ENCODE measurements around the gene STOML1.

The STOML1 gene

DNA sequence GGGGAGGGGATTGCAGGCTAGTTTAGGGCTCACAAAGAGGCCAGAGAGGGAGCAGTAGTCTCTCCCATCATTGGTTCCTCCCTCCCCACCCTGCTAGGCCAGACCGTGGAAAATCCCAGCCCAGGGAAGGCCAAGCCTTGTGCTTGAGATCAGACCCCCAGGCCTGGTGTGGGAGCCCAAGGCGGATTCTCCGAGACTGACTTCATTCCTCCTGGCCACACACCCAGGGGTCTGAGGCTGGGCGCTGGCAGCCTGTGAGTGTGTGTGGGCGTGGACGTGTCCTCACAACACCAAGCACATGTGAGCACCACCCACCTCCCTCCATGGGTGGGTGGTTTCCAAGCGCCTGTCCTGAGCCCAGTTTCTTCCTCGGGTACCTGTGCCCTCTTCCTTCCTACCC is 61.7 kb downstream of the STOML1 start:
- DNase-seq (ENCODE audit: low read depth in 2 of 2) = no peak

DNA sequence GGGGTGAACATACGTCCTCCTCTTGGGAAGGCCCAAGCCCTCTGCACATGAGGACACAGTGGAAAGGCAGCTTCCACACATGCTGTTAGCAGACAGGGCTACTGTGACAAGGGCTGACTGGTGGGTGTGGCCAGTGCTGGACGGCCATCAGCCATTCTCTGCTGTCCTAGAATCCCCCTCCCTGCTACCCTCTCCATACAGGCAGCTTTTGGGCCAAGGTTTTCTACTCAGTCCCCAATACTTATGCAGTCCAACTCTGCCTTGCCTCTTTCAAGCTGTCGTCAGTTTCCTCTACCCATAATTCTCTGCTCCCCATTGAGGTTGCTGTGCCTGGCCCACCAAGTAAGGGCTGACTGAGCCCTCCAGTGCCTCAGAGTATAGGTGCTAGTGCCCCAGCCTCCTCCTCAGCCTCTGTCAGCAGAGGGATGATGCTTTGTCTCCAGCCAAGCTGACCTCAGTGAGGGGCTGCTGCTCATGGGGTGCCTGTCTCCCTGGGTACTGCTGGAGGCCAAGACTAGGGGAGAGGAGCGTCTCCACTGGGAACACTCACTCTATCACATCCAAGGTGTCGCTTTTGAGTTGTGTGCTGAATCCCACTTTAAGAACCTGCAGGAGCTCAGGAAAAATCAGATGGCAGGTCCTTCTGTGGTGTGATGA is 63.0 kb downstream of the STOML1 start:
- no peak for DNase-seq (ENCODE audit: low read depth in 2 of 2)
